Stomach (tissue), 4 donors: ENCODE data around the gene HLA-DQB1.

ENCODE experiments used
- CTCF ChIP-seq, 7 experiments: fragments of 450-650 bp in 4 of 7; fragments of 200-600 bp in 3 of 7; sonication (generic) in 3 of 7; IDR thresholded peaks; one replicate each; pipeline ENCODE4 v1.5.1; 2016 to 2019; ENCODE audit warnings: antibody characterized with exemption in 7 of 7, control low read depth in 2 of 7, mild to moderate bottlenecking in 1 of 7
- POLR2A ChIP-seq, 4 donors: fragments of 450-650 bp; IDR thresholded peaks; one replicate each; pipeline ENCODE4 v1.6.1; 2016; ENCODE audit warnings: antibody characterized with exemption in 4 of 4, control low read depth in 2 of 4, mild to moderate bottlenecking in 1 of 4, moderate library complexity in 1 of 4
- POLR2AphosphoS5 ChIP-seq, 3 donors: sonication (generic); formaldehyde crosslinking; IDR thresholded peaks; one replicate each; pipeline ENCODE4 v1.6.1; 2016; ENCODE audit warnings: antibody characterized with exemption in 3 of 3

GRCh38 chr6:32665661-32666060 lies 796 bp downstream of the HLA-DQB1 start:
- TF ChIP-seq CTCF (IDR thresholded peaks at IDR 0.05) (no peak), POLR2A (IDR thresholded peaks at IDR 0.05) (no peak), POLR2AphosphoS5 (IDR thresholded peaks at IDR 0.05) (no peak)
